HG03060 (cell line): ENCODE measurements around the gene AP2A2.

Source experiments
- ATAC-seq: cut with Tn5 transposase; IDR thresholded peaks from one replicate; pipeline ENCODE4 v1.9.1; 2021; ENCODE audit warnings: low read depth, moderate number of reproducible peaks; ENCODE audit not compliant: unreplicated experiment

The AP2A2 gene

DNA sequence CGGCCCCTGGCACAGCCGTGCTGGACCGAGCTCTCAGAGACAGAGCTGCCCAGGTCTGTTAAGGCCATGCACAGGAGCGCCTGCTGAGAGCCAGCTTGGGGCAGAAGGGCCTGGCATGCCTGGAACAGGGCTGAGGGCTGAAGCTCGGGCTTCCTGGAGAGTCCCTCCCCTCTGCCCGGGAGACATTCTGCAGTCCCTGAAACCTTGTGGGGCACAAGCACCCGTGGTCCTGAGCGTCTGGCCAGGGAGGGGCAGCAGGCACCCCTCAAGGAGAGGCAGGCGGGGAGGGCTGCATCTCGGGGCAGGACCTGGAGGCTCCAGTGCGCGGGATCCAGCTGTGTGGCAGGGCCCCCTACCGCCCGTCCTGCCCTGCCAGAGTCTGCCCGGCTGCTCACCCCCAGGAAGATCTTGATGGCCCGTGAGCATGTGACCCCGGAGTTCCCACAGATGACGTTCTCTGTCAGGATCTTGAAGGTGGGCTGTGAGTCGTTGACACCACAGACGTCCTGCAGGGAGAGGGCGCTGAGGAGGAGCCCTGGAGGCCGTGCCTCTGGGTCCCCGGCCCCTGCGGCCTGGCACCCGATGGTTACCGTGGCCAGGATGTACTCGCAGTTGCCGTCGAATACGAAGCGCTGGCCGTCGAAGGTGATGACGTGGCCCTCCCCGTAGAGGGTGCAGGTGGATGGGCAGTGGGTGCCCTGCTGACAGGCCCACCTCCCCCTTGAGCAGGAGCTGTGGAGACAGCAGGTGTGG, 99.9 kb downstream of the AP2A2 start:
- ATAC-seq: no peak

GRCh38 chr11:1026163-1026450, 100.4 kb downstream of the AP2A2 start:
- no peak for ATAC-seq

GRCh38 chr11:1026641-1027482, 101.2 kb downstream of the AP2A2 start:
- ATAC-seq: no peak

- no peak for ATAC-seq
These were observed 102.0 kb downstream of the AP2A2 start for GRCh38 chr11:1027483-1028290.

DNA sequence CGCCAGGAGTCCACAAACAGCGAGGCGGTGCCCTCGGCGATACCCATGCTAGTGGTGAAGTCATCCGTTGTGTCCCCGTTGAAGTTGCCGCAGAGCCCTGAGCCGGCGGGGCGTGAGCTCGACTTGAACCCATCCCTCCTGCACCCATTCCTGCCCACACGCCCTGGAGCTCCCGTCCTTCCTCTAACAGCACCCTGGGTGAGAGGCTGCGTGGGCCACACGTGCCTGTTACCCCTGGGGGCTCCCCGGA, 102.5 kb downstream of the AP2A2 start:
- no peak for ATAC-seq

GRCh38 chr11:1028616-1029015, 102.9 kb downstream of the AP2A2 start:
- ATAC-seq: no peak

DNA sequence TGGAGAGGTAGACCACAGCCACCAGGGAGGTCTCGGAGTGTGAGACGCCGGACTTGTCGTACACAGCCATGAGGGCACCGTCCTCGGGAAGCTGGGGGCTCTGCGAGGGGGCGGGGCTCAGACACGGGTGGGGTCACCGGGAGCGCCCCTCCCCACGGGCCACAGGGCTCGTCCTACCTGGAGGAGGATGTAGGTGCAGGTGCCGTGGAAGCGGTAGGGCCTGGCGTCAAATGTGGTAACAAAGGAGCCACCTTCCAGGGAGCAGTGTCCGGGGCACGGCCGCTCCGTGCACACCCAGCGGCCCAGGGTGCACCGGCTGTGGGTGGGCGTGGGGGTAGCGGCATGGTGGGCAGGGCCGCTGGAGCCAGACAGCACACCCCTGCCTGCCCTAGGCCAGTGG, 103.4 kb downstream of the AP2A2 start:
- no peak for ATAC-seq

GRCh38 chr11:1029654-1030053, 104.0 kb downstream of the AP2A2 start:
- no peak for ATAC-seq

- ATAC-seq: no peak
These were observed 104.4 kb downstream of the AP2A2 start for GRCh38 chr11:1030086-1030485.

- no peak for ATAC-seq
These were observed 104.9 kb downstream of the AP2A2 start for GRCh38 chr11:1030556-1030955.

- ATAC-seq: no peak
These were observed 105.6 kb downstream of the AP2A2 start for GRCh38 chr11:1031121-1031899.

DNA sequence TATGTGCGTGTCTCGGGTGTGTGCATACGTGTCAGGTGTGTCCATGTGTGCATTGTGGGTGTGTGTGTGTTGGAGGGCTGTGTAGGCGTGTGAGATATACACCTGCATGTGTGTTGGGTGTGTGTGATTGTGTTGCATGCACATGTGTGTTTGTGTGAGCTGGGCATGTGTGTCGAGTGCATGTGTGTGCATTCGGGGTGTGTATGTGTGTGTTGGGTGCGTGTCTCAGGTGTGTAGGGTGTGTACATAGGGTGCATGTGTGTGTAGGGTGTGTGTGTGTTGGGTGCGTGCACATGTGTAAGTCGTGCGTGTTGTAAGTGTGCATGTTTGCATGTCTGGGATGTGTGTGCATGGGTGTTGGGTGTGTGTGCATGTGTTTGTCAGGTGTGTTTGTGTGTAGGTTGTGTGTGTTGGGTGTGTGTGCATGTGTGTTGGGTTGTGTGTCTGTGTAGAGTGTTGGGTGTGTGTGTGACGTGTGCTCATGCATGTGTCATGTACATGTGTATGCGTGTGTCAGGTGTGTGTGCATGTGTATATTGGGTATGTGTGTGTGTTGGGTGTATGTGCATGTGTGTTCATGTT, 106.7 kb downstream of the AP2A2 start:
- ATAC-seq: no peak

- no peak for ATAC-seq
These were observed 107.5 kb downstream of the AP2A2 start for GRCh38 chr11:1033016-1033798.

DNA sequence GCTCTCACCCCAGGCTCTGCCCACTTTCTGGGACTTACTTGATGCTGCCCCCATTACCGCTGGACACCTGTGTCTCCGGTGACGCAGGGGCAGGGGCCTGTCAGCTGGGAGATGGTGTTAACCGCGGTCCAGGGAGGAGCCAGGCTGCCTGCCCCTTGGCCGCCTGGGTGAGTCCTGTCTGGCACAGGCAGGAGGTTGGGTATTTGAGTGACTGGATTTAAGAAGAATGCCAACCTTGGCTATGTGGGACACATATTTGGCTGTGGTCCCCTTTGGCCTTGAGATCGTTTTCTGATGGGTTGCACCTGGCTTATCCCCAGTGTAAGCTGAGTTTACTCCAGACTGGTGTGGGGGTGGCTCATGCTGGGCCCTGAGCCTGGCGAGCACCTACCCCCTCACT, 108.3 kb downstream of the AP2A2 start:
- ATAC-seq: no peak

DNA sequence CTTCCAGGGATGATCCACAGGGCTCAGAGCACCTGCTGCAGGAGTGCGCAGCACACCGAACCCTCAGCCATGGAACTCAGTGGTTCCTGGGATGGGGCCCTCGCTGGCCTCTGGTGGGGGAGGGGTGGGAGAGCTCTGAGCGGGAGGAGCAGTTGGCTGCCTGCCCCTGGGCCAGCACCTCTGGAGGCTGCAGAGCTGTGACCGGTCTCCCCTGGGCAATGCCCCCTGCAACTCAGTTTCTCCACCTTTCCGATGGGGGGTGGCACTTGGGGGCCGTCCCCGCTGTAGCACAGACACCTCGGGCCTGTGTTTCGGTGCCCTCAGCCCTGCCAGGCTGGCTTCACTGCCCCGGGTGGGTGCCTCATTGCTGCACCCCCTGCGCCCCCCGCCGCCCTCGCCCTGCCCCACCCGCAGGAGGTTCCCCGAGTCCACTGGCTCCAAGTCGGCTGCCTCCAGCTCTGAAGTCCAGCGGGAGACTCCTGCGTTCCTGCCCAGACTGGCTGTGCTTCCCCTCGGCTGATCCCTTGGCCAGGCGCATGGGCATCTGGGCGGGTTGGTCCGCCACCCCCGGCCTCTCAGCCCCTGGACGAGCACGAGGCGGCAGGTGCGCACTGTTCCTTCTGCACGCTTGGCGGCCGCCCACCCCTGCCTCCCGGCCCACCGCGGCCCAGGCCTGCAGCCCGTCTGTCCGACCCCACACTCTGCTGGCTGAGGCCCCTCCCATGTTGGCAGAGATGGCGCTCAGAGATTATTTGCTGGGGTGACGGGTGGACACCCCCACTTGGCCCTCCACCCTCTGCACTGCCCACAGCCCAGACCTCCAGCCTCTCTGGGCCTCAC, 109.0 kb downstream of the AP2A2 start:
- no peak for ATAC-seq

- no peak for ATAC-seq
These were observed 110.1 kb downstream of the AP2A2 start for GRCh38 chr11:1035577-1036283.

GRCh38 chr11:1036303-1036923, 110.7 kb downstream of the AP2A2 start, which contains the start of gene MUC6:
MUC6 (minus strand) TSS chr11:1036718; CDS start chr11:1036655, 63 bp downstream.
- ATAC-seq: no peak

DNA sequence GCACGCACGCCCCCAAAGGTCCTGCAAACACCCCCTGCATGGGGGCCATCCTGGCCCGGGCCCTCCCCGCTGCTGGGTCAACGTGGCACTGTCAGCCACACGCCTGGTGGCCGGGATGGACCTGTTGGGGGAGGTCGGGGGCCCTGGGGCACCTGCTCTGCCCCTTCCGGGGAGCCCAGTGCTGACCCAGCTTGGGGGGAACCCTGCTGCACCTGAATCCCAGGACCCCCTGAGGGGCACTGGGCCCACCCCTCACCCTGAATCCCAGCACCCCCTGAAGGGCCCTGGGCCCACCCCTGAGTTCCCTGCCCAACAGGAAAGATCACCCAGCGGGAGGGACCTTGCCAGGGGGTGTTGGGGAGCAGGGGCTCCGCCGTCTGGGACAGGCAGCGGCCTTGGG, 111.3 kb downstream of the AP2A2 start:
- no peak for ATAC-seq
